Peyer's patch (tissue), 4 donors: Measurements from ENCODE around the gene SMURF2.

Experiments
- POLR2A ChIP-seq, 2 donors: fragments of 450-650 bp; IDR thresholded peaks; one replicate each; pipeline ENCODE4 v1.5.1; 2017; ENCODE audit warnings: antibody characterized with exemption in 2 of 2, mild to moderate bottlenecking in 2 of 2, moderate library complexity in 2 of 2
- TF ChIP-seq, protein P1 (sequence below), 6 experiments: fragments of 450-650 bp in 4 of 6; fragments of 200-600 bp in 2 of 6; sonication (generic) in 1 of 6; IDR thresholded peaks; one replicate each; pipeline ENCODE4 v1.5.1; 2017 to 2019; ENCODE audit warnings: antibody characterized with exemption in 6 of 6, mild to moderate bottlenecking in 3 of 6, moderate library complexity in 1 of 6

DNA sequence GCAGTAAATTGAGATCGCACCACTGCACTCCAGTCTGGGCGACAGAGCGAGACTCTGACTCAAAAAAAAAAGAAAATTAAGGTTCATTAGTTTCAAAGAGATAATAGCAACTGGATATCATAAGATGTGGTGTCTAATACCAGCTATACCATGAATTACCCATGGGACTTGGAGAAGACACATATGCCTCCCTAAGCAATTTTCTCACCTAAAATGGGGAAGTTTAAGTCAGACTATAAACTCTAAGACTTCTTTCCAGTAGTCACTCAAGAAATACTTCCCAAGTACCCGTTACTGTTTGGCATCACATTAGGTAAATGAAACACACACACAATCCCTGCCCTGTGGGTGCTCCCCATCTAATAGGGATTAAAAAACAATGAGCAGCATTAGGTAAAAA, 22.6 kb downstream of the SMURF2 start:
- TF ChIP-seq, protein P1, sequence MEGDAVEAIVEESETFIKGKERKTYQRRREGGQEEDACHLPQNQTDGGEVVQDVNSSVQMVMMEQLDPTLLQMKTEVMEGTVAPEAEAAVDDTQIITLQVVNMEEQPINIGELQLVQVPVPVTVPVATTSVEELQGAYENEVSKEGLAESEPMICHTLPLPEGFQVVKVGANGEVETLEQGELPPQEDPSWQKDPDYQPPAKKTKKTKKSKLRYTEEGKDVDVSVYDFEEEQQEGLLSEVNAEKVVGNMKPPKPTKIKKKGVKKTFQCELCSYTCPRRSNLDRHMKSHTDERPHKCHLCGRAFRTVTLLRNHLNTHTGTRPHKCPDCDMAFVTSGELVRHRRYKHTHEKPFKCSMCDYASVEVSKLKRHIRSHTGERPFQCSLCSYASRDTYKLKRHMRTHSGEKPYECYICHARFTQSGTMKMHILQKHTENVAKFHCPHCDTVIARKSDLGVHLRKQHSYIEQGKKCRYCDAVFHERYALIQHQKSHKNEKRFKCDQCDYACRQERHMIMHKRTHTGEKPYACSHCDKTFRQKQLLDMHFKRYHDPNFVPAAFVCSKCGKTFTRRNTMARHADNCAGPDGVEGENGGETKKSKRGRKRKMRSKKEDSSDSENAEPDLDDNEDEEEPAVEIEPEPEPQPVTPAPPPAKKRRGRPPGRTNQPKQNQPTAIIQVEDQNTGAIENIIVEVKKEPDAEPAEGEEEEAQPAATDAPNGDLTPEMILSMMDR (IDR thresholded peaks at IDR 0.05): no peak
- no peak for TF ChIP-seq POLR2A (IDR thresholded peaks at IDR 0.05)
